HEK293 (cell line): ENCODE data around the gene STK32C.

Experiments
- ZBTB21 ChIP-seq: fragments of 450-650 bp; formaldehyde crosslinking; IDR thresholded peaks from 2 replicates; pipeline ENCODE4 v1.5.1; 2017; ENCODE audit warnings: missing biosample characterization, missing genetic modification characterization
- ZNF274 ChIP-seq, 2 experiments: fragments of 200-500 bp in 1 of 2; fragments of 450-650 bp in 1 of 2; sonication (Bioruptor generic) in 1 of 2; formaldehyde crosslinking in 1 of 2; IDR thresholded peaks; 2 replicates each; pipeline versions ENCODE4 v1.5.1 to v1.6.1; 2014 to 2016; ENCODE audit warnings: borderline replicate concordance in 1 of 2, inconsistent platforms in 1 of 2, low read length in 1 of 2, missing biosample characterization in 1 of 2, missing genetic modification characterization in 1 of 2
- ZNF624 ChIP-seq: fragments of 450-650 bp; formaldehyde crosslinking; IDR thresholded peaks from 2 replicates; pipeline ENCODE4 v1.5.1; 2017; ENCODE audit warnings: missing biosample characterization, missing genetic modification characterization
- ZNF629 ChIP-seq: fragments of 450-650 bp; formaldehyde crosslinking; IDR thresholded peaks from 2 replicates; pipeline ENCODE4 v1.5.1; 2017; ENCODE audit warnings: missing biosample characterization, missing genetic modification characterization
- TF ChIP-seq, protein P1 (sequence below): fragments of 450-650 bp; formaldehyde crosslinking; IDR thresholded peaks from 2 replicates; pipeline ENCODE4 v1.5.1; 2016; ENCODE audit warnings: missing biosample characterization, missing genetic modification characterization
- TF ChIP-seq, protein P2 (sequence below): fragments of 450-650 bp; formaldehyde crosslinking; IDR thresholded peaks from 2 replicates; pipeline ENCODE4 v1.5.0; 2017; ENCODE audit warnings: missing biosample characterization, missing genetic modification characterization, borderline replicate concordance

DNA sequence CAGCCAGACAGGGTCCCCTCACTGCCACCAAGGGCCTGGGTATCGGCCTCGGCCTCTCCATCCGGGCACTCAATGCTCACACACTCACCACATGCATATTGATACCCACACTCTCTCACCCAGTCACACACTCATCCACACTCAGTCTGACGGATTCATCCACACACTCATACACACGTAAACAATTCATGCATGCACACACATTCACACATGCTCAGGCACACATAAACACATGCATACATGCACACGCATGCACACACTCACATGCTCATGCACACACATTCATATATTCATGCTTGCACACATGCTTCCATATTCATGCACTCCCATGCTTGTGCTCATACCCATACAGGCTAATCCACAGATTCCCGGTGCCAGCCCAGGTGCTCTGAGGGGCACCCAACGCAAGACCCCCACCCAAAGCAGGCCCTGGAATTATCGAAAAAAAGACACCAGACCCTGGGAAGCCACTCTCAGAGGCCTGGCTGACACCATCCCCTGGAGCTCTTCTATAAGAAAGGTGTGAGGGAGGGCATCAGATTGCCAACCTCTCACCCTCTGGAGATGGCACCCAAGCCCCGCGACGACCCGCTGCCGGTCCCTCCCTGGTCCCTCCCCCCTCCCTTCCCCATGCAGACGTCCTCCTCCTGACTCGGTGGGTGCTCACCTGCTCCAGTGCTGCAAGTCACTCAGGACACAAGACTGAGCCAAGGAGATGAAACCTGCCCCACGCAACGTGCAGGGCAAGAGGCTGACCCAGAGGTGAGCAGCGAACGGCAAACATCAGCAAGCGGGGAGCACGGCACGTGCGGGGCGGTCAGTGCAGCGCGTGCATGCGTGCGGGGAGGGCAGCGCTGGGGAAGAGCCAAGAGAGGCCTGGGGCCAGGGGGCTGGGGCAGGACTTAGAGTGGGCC is 15.2 kb downstream of the STK32C start:
- TF ChIP-seq, protein P1, sequence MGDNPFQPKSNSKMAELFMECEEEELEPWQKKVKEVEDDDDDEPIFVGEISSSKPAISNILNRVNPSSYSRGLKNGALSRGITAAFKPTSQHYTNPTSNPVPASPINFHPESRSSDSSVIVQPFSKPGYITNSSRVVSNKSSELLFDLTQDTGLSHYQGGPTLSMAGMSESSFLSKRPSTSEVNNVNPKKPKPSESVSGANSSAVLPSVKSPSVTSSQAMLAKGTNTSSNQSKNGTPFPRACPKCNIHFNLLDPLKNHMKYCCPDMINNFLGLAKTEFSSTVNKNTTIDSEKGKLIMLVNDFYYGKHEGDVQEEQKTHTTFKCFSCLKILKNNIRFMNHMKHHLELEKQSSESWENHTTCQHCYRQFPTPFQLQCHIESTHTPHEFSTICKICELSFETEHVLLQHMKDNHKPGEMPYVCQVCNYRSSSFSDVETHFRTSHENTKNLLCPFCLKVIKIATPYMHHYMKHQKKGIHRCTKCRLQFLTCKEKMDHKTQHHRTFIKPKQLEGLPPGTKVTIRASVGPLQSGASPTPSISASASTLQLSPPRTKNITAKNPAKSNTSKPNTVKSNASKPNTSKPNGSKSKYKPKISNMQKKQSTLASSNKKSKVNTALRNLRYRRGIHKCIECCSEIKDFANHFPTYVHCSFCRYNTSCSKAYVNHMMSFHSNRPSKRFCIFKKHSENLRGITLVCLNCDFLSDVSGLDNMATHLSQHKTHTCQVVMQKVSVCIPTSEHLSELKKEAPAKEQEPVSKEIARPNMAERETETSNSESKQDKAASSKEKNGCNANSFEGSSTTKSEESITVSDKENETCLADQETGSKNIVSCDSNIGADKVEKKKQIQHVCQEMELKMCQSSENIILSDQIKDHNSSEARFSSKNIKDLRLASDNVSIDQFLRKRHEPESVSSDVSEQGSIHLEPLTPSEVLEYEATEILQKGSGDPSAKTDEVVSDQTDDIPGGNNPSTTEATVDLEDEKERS: no peak
- TF ChIP-seq ZNF624 (tag by site-specific recombination) (no peak), ZNF274 (IDR thresholded peaks at IDR 0.05; ENCODE audit: low read length) (no peak), ZNF274 (tag by site-specific recombination; IDR thresholded peaks at IDR 0.05; ENCODE audit: borderline replicate concordance) (no peak), ZNF629 (tag by site-specific recombination) (no peak), ZBTB21 (no peak)
- TF ChIP-seq, protein P2, sequence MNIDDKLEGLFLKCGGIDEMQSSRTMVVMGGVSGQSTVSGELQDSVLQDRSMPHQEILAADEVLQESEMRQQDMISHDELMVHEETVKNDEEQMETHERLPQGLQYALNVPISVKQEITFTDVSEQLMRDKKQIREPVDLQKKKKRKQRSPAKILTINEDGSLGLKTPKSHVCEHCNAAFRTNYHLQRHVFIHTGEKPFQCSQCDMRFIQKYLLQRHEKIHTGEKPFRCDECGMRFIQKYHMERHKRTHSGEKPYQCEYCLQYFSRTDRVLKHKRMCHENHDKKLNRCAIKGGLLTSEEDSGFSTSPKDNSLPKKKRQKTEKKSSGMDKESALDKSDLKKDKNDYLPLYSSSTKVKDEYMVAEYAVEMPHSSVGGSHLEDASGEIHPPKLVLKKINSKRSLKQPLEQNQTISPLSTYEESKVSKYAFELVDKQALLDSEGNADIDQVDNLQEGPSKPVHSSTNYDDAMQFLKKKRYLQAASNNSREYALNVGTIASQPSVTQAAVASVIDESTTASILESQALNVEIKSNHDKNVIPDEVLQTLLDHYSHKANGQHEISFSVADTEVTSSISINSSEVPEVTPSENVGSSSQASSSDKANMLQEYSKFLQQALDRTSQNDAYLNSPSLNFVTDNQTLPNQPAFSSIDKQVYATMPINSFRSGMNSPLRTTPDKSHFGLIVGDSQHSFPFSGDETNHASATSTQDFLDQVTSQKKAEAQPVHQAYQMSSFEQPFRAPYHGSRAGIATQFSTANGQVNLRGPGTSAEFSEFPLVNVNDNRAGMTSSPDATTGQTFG (tag by site-specific recombination): no peak
